HG02840 (cell line): ENCODE results near the gene YPEL1.
"Not testable (repeated sequence)": the region's sequence is repeated elsewhere in the genome, so short reads cannot be mapped to it uniquely, and the experiment has no call there.

Experiments
- ATAC-seq: cut with Tn5 transposase; IDR thresholded peaks from one replicate; pipeline ENCODE4 v1.9.1; 2021; ENCODE audit warnings: mild to moderate bottlenecking, moderate library complexity, moderate number of reproducible peaks; ENCODE audit not compliant: unreplicated experiment, low FRiP score

The YPEL1 gene

GRCh38 chr22:21754523-21754922 is 18.9 kb upstream of the YPEL1 start:
- ATAC-seq = no peak

- ATAC-seq = no peak
Observed at GRCh38 chr22:21753374-21754111, 17.9 kb upstream of the YPEL1 start.

GRCh38 chr22:21752276-21752675 is 16.7 kb upstream of the YPEL1 start:
- ATAC-seq = no peak

- ATAC-seq = no peak
Observed at GRCh38 chr22:21745948-21746347, 10.4 kb upstream of the YPEL1 start.

GRCh38 chr22:21744917-21745316 is 9.3 kb upstream of the YPEL1 start:
- not testable (repeated sequence) for ATAC-seq

- ATAC-seq = no peak
Observed at GRCh38 chr22:21741790-21742189, 6.2 kb upstream of the YPEL1 start.

GRCh38 chr22:21741059-21741458 is 5.5 kb upstream of the YPEL1 start:
- ATAC-seq = no peak

GRCh38 chr22:21739828-21740377 is 4.3 kb upstream of the YPEL1 start:
- ATAC-seq = no peak

GRCh38 chr22:21738966-21739365 is 3.4 kb upstream of the YPEL1 start:
- no peak for ATAC-seq

GRCh38 chr22:21738081-21738480 is 2.5 kb upstream of the YPEL1 start:
- ATAC-seq = no peak

GRCh38 chr22:21736948-21737347 is 1.4 kb upstream of the YPEL1 start:
- no peak for ATAC-seq

- peak; percentile 10 for ATAC-seq
Observed at GRCh38 chr22:21736084-21736642, 569 bp upstream of the YPEL1 start.

GRCh38 chr22:21734540-21735199 is 924 bp downstream of the YPEL1 start:
- no peak for ATAC-seq

- no peak for ATAC-seq
Observed at GRCh38 chr22:21731503-21731902, 4.1 kb downstream of the YPEL1 start.

GRCh38 chr22:21730535-21731308 is 4.9 kb downstream of the YPEL1 start:
- no peak for ATAC-seq

GRCh38 chr22:21729184-21729583 is 6.4 kb downstream of the YPEL1 start:
- ATAC-seq = not testable (repeated sequence)

- ATAC-seq = no peak
Observed at GRCh38 chr22:21728270-21728669, 7.3 kb downstream of the YPEL1 start.

GRCh38 chr22:21727768-21728167 is 7.8 kb downstream of the YPEL1 start:
- no peak for ATAC-seq

GRCh38 chr22:21727159-21727558 is 8.4 kb downstream of the YPEL1 start:
- no peak for ATAC-seq

- ATAC-seq = no peak
Observed at GRCh38 chr22:21726650-21727049, 8.9 kb downstream of the YPEL1 start.
